Cardiac muscle cell (in vitro differentiated cells and primary cell): ENCODE results near the gene ZNF341. TPM values are rescaled to one million over a fixed set of nuclear protein-coding genes. Genes with fewer than 3 reads are reported as not detected.

Source experiments
- DNase-seq, 2 donors: peaks; one replicate each; pipeline versions ENCODE4 v3.0.0 to v3.0.0-alpha.2; 2010 to 2017; ENCODE audit warnings: low read depth in 1 of 2, low spot score in 1 of 2
- H3K27ac ChIP-seq: fragments of 200-600 bp; sonication (generic); 2 replicates; pipeline ENCODE4 v1.5.1; 2016
- H3K27me3 ChIP-seq: fragments of 200-600 bp; sonication (generic); 2 replicates; pipeline ENCODE4 v1.6.0; 2016; ENCODE audit warnings: control low read depth
- H3K36me3 ChIP-seq: fragments of 200-600 bp; sonication (generic); 2 replicates; pipeline ENCODE4 v1.5.1; 2016; ENCODE audit warnings: control low read depth
- H3K4me1 ChIP-seq: fragments of 200-600 bp; sonication (generic); 2 replicates; pipeline ENCODE4 v1.8.1; 2017; ENCODE audit warnings: low read depth, mild to moderate bottlenecking, mixed run types
- H3K4me3 ChIP-seq: fragments of 200-600 bp; sonication (generic); 2 replicates; pipeline ENCODE4 v1.5.1; 2016; ENCODE audit warnings: mild to moderate bottlenecking
- H3K9me3 ChIP-seq: fragments of 200-600 bp; sonication (generic); 2 replicates; pipeline ENCODE4 v1.5.1; 2017; ENCODE audit warnings: low read depth, mild to moderate bottlenecking, control low read depth
- polyA plus RNA-seq: library from polyadenylated mRNA; unstranded; fragments of >200 nt; fragmentation: Nextera tagmentation; extraction: Ambion mirVana; gene quantifications from 2 replicates; pipeline ENCODE4 v1.2.1, GENCODE V29; 2016
- total RNA-seq: library from RNA; depleted of rRNA; stranded (reverse); fragments of >200 nt; gene quantifications from 2 replicates; pipeline ENCODE4 v1.2.3, GENCODE V29; 2016
- TF ChIP-seq, protein P1 (sequence below): IDR thresholded peaks from 2 replicates; pipeline ENCODE4 v1.5.1; 2012; ENCODE audit warnings: low read depth, mild to moderate bottlenecking, low read length

The ZNF341 gene
- total and polyA plus RNA-seq, 2 experiments from 2014 or later, result 2.7 to 3.1 TPM

DNA sequence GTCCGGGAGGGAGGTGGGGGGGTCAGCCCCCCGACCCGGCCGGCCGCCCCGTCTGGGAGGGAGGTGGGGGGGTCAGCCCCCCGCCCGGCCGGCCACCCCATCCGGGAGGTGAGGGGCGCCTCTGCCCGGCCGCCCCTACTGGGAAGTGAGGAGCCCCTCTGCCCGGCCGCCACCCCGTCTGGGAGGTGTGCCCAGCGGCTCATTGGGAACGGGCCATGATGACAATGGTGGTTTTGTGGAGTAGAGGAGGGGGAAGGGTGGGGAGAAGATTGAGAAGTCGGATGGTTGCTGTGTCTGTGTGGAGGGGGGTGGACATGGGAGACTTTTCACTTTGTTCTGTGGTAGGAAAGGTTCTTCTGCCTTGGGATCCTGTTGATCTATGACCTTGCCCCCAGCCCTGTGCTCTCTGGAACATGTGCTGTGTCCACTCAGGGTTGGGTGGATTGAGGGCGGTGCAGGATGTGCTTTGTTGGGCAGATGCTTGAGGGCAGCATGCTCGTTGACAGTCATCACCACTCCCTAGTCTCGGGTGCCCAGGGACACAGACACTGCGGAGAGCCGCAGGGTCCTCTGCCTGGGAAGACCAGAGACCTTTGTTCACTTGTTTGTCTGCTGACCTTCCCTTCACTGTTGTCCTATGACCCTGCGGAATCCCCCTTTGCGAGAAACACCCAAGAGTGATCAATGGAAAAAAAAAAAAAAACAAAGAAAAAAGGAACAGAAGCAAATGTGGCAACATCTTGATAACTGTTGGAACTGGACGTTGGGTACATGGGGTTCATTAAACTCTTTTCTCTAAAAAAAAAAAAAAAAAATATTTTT, 30.0 kb upstream of the ZNF341 start:
- TF ChIP-seq, protein P1, sequence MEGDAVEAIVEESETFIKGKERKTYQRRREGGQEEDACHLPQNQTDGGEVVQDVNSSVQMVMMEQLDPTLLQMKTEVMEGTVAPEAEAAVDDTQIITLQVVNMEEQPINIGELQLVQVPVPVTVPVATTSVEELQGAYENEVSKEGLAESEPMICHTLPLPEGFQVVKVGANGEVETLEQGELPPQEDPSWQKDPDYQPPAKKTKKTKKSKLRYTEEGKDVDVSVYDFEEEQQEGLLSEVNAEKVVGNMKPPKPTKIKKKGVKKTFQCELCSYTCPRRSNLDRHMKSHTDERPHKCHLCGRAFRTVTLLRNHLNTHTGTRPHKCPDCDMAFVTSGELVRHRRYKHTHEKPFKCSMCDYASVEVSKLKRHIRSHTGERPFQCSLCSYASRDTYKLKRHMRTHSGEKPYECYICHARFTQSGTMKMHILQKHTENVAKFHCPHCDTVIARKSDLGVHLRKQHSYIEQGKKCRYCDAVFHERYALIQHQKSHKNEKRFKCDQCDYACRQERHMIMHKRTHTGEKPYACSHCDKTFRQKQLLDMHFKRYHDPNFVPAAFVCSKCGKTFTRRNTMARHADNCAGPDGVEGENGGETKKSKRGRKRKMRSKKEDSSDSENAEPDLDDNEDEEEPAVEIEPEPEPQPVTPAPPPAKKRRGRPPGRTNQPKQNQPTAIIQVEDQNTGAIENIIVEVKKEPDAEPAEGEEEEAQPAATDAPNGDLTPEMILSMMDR, result no peak
- Histone ChIP-seq H3K27ac (no peak overlapping the region), H3K9me3 (no peaks in the 10 kb centered on the region), H3K27me3 (no peaks in the 10 kb centered on the region), H3K36me3 (no peaks in the 10 kb centered on the region), H3K4me1 (no peaks in the 10 kb centered on the region), H3K4me3 (no peak overlapping the region)
- DNase-seq, result no peak

DNA sequence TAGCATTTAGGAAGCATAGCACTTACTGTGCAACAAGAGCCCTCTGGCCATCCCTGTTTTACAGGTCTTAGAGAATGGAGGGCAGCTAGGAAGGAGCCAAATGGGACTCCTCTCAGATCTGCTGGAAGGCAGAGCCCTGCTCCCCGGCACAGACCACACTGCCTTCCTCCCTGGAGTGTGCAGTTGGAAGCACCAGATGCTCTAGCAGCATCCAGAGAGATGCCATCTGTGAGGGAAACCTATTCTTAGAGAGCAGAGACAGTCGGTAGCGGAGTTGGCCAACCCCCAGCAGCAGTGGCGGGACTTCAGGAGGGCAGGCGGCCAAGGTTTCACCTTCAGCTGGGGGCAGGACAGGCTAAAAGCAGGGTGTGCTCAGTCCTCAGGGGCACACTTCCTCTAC, 28.9 kb upstream of the ZNF341 start:
- Histone ChIP-seq H3K4me1 (no peaks in the 10 kb centered on the region), H3K27ac (no peak overlapping the region), H3K4me3 (no peak overlapping the region), H3K27me3 (no peaks in the 10 kb centered on the region), H3K9me3 (no peaks in the 10 kb centered on the region), H3K36me3 (no peaks in the 10 kb centered on the region)
- DNase-seq, result no peak
- TF ChIP-seq, protein P1, result no peak

GRCh38 chr20:33703498-33704137, 28.2 kb upstream of the ZNF341 start:
- DNase-seq, result no peak
- H3K4me3 ChIP-seq, result no peak overlapping the region
- TF ChIP-seq, protein P1, result no peak
- H3K4me1 ChIP-seq, result no peaks in the 10 kb centered on the region
- H3K9me3 ChIP-seq, result no peaks in the 10 kb centered on the region
- H3K27ac ChIP-seq, result no peak overlapping the region
- H3K27me3 ChIP-seq, result no peaks in the 10 kb centered on the region
- no peaks in the 10 kb centered on the region for H3K36me3 ChIP-seq

DNA sequence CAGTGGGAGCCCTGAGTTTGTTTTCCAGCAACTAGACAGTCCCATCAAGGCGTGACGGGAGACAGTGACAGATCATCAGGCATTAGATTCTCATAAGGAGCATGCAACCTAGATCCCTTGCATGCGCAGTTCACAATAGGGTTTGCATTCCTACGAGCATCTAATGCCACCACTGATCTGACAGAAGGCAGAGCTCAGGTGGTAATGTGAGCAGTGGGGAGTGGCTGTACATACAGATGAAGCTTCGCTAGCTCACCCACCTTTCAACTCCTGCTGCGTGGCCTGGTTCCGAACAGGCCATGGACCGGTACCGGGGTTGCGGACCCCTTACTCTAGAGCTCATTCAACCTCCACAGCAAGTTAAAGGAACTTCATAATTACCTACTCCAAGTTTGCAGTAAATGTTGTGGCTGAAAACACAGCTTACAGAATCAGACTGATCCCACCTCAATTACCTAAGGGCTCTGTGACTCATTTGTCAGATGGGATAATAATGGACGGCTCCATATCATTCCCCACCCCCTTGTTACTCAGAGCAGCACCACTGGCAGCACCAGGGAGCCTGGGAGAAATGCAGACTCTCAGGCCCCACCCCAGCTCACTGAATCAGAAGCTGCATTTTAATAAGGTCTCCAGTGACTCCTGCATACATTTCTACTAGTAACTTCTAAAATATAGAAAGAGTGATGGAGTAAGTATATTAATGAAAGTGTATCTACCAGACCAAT, 27.4 kb upstream of the ZNF341 start:
- Histone ChIP-seq H3K9me3 (no peaks in the 10 kb centered on the region), H3K4me1 (no peaks in the 10 kb centered on the region), H3K36me3 (no peaks in the 10 kb centered on the region), H3K27ac (no peak overlapping the region), H3K27me3 (no peaks in the 10 kb centered on the region), H3K4me3 (no peak overlapping the region)
- TF ChIP-seq, protein P1, result no peak
- DNase-seq, result no peak

DNA sequence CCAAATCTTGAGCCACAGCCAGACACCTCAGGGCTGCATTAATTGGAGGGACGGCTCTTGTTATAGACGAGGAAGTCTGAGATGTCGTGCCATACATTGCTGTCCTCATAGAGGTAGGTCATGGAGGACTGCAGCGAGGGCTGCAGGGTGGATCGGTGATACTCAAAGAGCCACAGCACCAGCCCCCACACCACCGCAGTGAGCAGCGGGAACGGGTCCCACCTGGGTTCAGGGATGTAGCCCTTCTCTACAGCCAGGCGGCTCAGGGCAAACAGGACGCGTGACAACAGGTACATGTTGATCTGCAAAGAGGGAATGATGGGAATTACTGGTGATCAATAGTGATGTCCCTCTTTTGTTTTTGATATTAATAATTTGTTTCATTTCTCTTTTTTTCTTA, 24.1 kb upstream of the ZNF341 start:
- DNase-seq, result no peak
- H3K4me1 ChIP-seq, result no peaks in the 10 kb centered on the region
- no peaks in the 10 kb centered on the region for H3K36me3 ChIP-seq
- H3K27ac ChIP-seq, result no peak overlapping the region
- TF ChIP-seq, protein P1, result no peak
- no peaks in the 10 kb centered on the region for H3K27me3 ChIP-seq
- H3K9me3 ChIP-seq, result no peaks in the 10 kb centered on the region
- H3K4me3 ChIP-seq, result no peak overlapping the region
